GM18499 (cell line): ENCODE data around the gene KLK8.

Experiments used
- ATAC-seq: cut with Tn5 transposase; IDR thresholded peaks from one replicate; pipeline ENCODE4 v1.9.1; 2021; ENCODE audit warnings: moderate number of reproducible peaks; ENCODE audit not compliant: insufficient read depth, unreplicated experiment

The KLK8 gene

DNA sequence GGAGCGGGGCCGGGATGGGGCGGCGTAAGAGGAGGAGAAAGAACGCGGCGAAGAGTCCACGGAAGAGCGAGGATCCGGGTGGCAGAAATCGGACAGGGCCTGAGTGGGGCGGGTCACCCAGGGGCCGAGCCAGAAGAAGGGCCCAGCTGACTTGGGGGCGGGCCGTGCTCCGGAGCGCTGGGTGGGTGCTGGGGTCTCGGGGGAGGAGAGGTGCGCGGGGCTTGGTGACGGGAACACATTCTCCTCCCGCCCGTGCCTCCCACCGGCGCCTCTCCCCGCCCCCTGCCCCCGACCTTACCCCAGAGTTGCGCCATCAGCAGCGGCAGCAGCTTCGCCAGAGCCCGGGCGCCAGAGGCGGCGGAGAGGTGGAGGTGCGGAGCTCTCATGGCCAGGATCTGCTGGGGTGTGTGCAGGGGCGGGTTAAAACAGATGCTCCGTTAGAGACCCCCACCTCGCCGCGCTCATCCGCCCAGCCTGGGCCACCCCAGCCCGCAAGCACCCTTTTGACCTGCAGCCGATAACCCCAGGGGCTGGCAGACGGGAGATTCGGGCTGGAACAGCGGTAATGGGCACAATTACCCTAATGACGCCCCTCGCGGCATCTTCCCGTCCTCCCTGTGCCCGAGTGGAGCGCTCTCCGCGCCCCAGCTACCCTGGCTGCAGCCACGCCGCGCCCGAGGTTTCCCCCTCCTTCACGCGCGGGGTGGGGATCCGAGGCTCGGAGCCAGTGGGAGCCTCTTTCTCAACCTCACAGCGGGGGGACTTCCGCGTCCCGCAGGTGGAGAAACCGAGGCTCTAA, 17.5 kb upstream of the KLK8 start:
- ATAC-seq, result no peak

DNA sequence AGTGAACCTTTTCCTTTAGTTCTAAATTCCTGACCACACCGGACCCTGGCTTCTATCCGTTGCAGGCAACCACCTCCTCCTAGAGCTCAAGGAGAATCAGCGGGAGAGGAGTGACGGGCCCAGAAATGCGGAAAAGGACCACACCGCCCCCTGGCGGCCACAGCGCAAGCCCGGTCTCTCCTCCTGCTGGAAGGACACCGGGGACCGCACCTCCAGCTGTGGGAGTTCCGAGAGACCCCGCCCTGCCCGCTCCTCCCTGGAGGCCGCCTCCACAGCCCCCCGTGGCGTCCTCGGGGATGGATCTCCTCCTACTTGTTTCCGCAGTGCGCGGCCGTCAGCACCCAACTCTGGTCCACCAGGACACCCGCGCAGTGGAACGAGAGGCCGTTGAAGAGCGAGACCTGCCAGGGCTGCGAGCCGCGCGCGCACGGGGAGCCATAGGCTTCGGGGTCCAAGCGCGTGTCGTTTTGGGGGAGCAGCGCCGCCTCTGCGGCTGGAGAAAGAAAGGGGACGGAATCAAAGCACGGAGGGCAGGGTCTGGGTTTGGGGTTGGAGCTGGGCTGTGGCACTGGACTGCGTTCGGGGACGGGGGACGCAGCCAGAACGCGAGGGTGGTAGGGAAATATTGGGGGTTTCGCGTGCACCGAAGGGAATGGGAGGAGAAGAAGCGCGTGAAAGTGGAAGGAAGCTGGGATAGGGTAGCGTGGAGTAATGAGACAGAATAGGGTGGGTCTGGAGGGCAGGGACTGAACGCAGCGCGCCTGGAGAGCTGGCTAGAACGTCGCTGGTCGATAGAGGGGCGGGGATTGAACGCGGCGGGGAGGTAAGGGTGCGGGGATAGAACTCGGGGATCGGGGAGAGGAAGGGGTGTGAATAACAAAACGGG, 15.6 kb upstream of the KLK8 start:
- ATAC-seq, result no peak

DNA sequence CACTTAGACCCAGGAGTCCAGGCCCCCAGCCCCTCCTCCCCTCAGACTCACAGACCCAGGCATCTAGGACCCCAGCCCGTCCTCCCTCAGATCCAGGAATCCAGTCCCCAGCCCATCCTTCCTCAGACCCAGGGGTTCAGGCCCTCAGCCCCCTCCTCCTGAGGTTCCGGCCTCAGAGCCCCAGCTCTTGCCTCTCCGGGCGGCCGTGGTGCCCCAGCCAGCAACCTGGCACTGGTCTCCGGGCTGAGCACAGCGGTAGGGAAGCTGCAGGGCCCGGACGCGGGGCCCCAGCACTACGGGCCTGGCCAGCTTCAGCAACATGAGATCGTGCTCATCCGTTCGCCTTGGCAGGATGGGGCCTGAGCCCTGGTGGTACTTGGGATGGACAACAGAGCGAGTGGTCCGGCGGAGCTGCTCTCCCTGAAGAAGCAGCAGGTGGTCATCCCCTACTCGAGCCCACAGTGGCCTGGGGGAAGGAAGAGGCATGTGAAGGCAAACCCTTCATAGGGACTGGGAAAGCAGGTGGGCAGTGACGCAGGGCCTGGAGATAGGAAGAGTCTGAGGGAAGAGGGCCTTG, 14.4 kb upstream of the KLK8 start:
- ATAC-seq, result no peak

DNA sequence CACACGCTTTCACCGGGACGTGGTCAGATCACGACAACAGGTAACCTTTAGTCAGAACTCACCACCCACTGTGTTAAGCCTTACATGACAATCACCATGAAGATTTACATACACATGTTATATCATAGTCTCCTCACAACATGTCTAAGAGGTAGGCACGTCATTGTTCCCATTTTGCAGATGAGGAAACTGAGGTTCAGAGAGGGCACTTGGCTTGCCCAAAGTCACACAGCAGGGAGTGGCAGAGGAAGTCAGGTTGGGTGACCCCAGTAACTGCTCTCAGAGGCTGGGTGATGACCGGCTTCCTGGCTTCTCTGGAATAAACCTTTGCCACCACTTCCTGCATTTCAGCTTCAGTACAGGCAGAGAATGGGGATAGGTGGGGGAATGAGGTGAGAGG, 12.8 kb upstream of the KLK8 start:
- ATAC-seq, result no peak

GRCh38 chr19:51012661-51013190, 11.3 kb upstream of the KLK8 start:
- ATAC-seq, result no peak

- no peak for ATAC-seq
Measured at GRCh38 chr19:51010066-51010795, 8.8 kb upstream of the KLK8 start.

DNA sequence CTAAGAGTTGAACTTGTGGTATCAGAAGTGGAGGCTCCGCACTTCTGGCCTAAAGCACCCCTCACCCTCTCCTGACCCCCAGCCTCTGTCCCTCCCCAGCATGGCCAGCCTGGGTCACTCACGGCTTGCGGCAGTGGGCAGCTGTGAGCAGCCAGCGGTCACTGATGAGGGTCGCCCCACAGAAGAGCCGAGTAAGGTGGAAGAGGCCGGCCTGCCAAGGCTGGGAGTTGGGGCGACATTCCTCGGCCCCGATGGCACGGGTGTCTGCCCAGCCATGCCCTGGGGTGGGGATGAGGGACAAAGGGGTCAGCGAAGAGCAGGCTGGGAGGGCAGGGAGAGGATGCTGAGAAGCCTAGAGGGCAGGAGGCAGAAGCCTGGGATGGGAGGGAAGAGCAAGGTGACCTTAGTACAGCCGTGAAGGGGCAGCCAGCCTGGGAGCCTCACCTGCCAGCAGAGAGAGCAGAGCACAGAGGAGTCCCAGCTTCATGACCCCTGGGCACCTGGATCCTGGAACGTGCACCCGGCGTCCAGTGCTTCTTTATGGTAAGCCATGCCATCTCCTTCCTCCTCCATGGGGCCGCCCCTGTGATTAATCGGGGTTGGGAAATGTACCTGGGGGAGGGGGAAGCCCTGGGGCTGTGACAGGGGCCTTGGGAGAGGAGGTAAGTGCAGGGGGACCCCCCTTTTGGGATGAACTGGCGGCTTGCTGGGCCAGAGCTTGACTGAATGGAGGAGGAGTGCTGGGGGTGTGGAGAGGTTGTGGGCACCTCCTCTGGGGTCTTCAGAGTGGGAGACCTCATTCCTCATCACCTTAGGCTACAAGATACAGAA, 7.9 kb upstream of the KLK8 start:
- ATAC-seq, result no peak

DNA sequence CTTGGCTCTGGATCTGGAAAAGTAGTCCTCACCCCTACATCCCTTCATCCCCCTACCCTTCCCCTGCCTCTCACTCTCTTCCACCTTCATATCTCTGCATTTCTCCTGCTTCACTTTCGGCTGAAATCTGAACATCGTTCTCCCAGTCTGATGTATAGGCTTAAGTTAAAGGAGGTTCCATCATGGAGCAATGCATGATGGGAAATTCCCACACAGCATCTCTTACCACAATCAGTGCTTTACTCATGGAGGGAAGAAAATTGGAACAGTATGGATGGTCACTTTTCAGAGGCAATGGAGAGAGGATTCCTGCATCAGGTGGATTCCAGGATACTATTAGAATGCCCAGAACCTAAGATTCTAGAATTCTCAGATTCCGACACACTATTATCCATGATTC, 6.1 kb upstream of the KLK8 start:
- no peak for ATAC-seq

DNA sequence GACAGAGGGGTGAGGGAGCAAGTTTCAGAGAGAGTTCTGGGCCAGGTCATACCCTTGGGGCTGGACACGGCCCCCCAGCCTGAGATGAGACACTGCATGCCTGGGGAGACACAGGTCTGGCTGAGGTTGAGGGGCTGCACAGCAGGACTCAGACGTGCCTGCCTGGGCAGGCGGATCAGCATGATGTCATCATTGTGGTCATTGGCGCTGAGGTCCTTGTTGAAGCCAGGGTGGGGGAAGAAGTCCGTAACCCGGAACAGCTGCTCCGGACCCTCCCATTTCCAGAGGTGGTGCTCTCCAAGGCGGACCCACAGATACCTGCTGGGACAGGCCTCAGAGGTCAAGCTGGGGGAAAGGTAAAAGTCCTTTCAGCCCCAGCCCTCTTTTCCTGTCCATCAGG, 5.0 kb upstream of the KLK8 start:
- ATAC-seq, result no peak

DNA sequence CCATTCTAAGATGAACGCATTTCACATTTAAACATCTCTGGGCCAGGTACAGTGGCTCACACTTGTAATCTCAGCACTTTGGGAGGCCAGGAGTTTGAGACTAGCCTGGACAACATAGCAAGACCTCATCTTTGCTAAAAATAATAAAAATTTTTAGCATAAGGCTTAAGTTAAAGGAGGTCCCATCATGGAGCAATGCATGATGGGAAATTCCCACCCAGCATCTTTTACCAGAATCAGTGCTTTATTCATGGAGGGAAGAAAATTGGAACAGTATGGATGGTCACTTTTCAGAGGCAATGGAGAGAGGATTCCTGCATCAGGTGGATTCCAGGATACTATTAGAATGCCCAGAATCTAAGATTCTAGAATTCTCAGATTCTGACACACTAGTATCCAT, 3.8 kb upstream of the KLK8 start:
- no peak for ATAC-seq

GRCh38 chr19:51003316-51003715, 1.9 kb upstream of the KLK8 start:
- ATAC-seq, result no peak

DNA sequence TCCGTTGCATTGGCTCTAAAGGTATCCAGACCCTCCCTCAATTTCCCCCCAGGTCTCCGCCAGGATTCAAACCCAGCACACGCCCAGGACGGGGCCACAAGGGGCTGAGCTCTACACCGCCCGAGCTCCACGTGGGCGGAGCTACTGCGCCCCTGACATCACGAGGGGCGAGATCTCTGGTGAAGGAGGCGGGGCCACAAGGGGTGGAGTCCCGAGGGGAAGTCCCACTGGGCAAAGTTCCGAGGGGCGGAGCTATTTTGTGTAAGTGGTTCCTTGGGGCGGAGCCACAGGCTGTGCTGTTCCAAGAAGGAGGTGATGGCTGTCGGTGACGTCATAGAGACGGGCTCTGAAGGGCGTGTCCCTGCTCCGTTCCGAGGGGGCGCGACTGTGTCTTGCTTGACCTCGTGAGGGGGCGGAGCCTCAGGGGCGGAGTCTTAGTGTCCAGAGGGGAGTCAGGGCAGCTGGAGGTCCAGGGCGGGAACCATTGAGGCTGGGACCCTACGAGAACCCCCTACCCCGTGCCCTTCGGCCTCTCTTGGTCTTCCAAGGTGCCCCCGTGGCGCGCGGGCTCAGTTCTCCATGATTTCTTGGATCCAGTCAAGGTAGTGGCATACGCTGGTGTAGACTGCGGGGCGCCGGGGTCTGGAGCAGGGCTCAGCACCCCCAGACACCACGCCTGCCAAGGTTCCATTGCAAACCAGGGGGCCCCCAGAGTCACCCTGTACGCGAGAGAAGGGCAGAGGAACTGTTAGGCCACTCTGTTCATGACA, 1.3 kb upstream of the KLK8 start:
- ATAC-seq, result no peak

GRCh38 chr19:51002089-51002532, 707 bp upstream of the KLK8 start:
- no peak for ATAC-seq

DNA sequence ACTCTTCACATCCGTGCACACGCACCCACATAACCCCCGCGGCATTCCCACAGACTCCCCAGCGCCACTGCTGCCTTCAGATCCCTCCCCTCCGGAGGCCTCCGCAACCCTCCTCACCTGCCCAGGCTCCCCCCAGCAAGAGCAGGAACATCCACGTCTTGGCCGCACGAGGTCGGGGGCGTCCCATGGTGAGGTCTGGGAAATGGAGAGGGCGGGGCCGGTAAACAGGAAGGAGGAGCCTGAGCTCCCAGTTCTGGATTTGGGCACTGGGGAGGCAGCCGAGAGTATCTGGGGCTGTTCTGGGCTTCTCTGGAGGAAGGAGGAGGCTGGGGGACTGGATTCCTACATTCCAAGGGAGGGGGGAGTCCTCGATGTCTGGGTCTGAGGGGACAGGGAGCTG, 423 bp downstream of the KLK8 start:
- ATAC-seq, result no peak

DNA sequence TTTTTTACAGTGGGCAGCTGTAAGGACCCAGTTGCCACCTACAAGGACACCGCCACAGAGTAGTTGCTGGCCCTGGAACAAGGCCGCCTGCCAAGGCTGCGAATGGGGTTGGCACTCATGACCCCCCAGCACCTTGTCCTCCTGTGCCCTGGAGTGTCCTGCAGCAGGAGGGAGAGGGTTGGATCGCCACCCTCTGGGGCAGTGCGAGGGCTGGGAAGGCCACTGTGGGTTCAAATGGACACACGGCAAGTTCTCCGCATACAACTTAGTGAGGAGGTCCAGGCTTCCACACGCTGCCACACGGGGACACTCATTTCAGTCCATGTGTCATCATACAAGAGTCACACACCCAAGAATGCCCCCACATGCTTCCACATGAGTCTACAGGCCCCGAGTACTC, 978 bp downstream of the KLK8 start:
- ATAC-seq, result no peak

- ATAC-seq, result no peak
Measured at GRCh38 chr19:50998686-50999085, 2.7 kb downstream of the KLK8 start.

DNA sequence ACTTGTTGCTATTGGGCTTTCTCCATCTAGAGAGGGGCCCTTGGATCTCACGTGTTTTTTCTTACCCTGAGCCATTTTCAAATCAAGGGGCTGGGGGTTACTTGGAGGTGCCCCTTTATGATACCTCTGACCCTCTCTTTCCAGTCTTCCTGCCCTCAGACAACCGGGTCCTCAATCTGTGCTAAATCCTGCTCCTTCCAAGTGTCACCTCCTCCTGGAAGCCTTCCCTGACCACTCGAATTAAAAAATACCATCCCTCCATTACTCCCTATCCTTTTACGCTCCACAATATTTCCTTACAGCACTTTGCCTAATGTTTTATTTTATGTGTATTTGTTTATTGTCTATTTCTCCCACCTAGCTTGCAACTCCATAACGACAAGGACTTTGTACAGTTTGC, 3.3 kb downstream of the KLK8 start:
- ATAC-seq, result no peak

DNA sequence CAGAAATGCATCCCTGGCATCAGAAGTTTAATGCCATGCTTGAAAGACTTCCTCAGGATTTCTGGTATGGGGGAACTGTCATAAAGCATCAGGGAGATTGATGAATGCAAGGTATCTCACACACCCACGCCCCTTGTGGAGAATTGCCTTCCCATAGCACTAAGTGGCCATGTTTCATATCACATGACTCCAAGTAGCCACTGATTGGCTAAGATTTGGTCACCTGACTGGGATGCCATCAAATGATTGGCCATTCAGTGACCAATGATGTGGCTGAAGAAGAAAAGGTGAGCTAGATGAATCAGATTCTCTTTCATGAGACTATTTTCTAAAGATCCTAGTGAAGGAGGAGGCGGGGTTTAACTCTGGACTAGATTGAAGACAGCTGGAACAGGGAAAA, 7.3 kb downstream of the KLK8 start:
- ATAC-seq, result no peak

- ATAC-seq, result no peak
Measured at GRCh38 chr19:50992666-50993035, 8.8 kb downstream of the KLK8 start.
